Measurements from ENCODE around the gene PRKD1.

GRCh38 chr14:29618323-29619067, 309.2 kb downstream of the PRKD1 start:
- TF ChIP-seq PATZ1 (CRISPR knock-in tag; IDR thresholded peaks at IDR 0.05; ENCODE audit: borderline replicate concordance) (no peak), OSR1 (CRISPR knock-in tag; IDR thresholded peaks at IDR 0.05) (no peak), POU6F1 (CRISPR knock-in tag; IDR thresholded peaks at IDR 0.05; ENCODE audit: borderline replicate concordance, low read depth) (no peak), ZNF70 (CRISPR knock-in tag; IDR thresholded peaks at IDR 0.05) (no peak), ZNF8 (CRISPR knock-in tag; IDR thresholded peaks at IDR 0.05) (no peak), GLIS3 (CRISPR knock-in tag; IDR thresholded peaks at IDR 0.05) (no peak), CREB5 (CRISPR knock-in tag; IDR thresholded peaks at IDR 0.05; ENCODE audit: low read depth) (no peak)

Measured in SK-N-SH treated with all-trans-retinoic acid at 6 μM for 48 hours (cell line).